ENCODE results near the gene PRSS56.

PRSS56 gene

DNA sequence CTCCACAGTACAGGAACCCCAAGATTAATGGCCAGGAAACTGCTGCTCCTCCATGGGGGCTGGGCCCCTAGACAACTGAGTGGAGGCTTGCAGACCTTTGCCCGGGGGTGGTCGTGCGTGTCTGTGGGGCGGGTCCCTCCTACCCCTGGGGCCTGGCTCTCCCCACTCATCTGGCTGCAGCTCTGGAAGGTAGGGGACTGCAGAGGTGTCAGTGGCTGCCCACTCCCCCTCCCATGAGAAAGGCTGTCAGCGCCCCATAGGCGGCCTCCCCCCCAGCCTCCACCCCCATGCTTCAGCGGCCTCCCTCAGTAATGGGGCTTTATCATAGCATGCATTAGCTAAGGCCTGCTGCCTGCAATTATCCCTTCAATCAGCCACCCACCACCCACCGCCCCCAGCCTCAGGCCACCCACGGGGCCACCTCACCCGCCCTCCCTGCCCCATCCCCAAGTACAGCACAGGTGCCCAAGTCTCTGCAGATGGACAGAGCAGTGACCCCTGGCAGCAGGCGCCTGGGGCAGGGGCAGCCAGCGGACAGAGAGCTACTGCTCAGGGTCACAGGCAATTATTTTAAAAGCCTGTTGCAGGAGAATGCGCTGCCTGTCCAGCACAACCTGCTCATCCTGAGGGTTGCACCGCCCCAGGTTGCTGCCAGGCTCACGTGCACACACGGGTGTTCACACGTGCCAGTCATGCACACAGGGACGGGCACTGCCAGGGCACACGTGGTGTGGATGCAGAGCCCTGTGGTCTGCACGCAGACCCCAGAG lies 23.5 kb upstream of the PRSS56 start:
- no peak for DNase-seq (ENCODE audit: low spot score)
- TF ChIP-seq, protein P1, sequence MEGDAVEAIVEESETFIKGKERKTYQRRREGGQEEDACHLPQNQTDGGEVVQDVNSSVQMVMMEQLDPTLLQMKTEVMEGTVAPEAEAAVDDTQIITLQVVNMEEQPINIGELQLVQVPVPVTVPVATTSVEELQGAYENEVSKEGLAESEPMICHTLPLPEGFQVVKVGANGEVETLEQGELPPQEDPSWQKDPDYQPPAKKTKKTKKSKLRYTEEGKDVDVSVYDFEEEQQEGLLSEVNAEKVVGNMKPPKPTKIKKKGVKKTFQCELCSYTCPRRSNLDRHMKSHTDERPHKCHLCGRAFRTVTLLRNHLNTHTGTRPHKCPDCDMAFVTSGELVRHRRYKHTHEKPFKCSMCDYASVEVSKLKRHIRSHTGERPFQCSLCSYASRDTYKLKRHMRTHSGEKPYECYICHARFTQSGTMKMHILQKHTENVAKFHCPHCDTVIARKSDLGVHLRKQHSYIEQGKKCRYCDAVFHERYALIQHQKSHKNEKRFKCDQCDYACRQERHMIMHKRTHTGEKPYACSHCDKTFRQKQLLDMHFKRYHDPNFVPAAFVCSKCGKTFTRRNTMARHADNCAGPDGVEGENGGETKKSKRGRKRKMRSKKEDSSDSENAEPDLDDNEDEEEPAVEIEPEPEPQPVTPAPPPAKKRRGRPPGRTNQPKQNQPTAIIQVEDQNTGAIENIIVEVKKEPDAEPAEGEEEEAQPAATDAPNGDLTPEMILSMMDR (IDR thresholded peaks at IDR 0.05; ENCODE audit: borderline replicate concordance, control extremely low read depth, extremely low read depth, insufficient read depth, missing control alignments), result no peak
- in situ Hi-C loops (cut with MboI; ENCODE audit: low sequenced_read_pairs, unreplicated experiment), result no loop called here

DNA sequence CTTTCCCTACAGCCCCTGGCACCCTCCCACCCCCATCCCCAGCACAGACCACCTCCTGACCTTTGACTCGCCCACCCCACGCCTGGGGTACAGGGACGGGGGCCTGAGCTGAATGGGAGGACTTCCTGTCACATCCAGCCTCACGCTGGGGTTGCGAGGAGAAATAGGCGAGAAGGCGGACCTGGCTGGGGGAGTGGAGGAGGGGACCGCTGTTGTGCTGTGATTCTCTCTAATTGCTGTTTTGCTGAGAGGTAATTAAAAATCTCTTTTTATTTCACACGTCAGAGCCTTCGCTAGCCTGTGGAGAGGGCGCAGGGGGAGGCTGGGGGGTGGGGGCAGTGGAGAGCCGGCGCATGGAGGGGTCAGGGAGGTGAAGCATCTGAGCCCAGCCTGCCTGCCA lies 22.8 kb upstream of the PRSS56 start:
- in situ Hi-C loops (cut with MboI; ENCODE audit: low sequenced_read_pairs, unreplicated experiment), result no loop called here
- TF ChIP-seq, protein P1 (IDR thresholded peaks at IDR 0.05; ENCODE audit: borderline replicate concordance, control extremely low read depth, extremely low read depth, insufficient read depth, missing control alignments), result no peak
- no peak for DNase-seq (ENCODE audit: low spot score)

DNA sequence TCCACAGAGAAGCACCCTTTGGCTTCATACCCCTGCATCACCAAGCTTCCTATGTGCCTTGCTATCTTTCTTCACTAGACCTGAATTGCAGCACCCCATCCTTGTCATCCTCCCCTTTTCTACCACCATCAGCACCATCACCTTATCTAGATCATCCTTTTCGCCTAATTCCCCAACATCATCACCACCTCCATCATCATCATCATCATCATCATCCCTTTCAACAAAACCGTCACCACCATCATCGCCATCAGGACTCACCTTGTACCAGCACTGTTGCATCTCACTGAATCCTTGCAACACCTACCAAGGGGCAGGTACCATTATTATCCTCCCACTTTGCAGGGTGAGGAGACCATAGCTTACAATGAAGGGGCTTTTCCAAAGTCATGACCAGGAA lies 21.7 kb upstream of the PRSS56 start:
- TF ChIP-seq, protein P1 (IDR thresholded peaks at IDR 0.05; ENCODE audit: borderline replicate concordance, control extremely low read depth, extremely low read depth, insufficient read depth, missing control alignments), result no peak
- DNase-seq (ENCODE audit: low spot score), result no peak
- in situ Hi-C loops (cut with MboI; ENCODE audit: low sequenced_read_pairs, unreplicated experiment), result no loop called here

DNA sequence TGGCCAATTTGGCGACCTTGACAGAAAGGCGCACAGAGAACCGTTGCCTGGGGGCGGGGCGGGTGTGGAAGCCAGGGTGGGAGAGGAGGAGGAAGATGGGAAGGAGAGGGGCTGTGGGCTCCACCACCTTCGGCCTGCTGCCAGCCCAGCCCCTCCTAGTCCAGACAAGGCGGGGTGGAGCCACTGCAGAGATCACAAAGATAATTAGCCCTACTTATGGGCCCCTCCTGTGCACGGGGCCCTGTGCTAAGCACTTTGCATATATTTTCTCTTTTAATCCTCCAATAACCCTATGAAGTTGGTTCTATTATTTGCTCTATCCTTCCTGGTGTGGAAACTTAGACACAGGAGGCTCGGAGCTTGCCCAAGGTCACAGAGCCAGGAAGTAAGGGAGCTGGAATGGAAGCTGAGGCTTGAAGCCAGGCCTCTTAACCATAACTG lies 18.8 kb upstream of the PRSS56 start:
- TF ChIP-seq, protein P1 (IDR thresholded peaks at IDR 0.05; ENCODE audit: borderline replicate concordance, control extremely low read depth, extremely low read depth, insufficient read depth, missing control alignments), result no peak
- DNase-seq (ENCODE audit: low spot score), result no peak
- in situ Hi-C loops (cut with MboI; ENCODE audit: low sequenced_read_pairs, unreplicated experiment), result no loop called here

DNA sequence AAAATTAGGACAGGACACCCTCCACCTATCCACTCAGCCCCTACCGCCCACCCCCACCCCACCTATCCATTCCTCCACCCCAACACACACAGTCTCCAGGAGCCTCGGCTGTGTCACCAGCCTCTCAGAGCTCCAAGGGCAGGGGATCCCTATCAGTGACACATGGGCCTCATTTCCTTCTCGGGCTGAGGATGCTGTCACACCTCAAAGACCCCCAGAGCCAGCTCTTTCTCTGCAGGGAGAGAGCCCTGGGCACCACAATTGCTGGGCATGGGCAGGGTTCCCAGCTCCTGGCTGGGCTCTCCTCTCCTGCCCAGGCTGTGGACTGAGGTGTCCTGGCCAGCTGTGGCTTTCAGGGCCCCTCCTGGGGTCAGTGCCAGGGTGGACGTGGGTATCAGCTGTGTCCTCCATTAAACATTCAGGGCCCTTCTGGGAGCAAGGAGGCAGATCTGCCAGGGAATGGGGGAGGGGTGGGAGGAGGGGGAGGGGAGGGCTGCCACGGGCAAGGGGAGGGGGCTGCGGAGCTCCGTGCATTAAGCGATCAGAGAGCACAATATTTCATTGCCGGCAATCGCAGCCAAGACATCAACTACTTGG lies 18.3 kb upstream of the PRSS56 start:
- in situ Hi-C loops (cut with MboI; ENCODE audit: low sequenced_read_pairs, unreplicated experiment), result no loop called here
- TF ChIP-seq, protein P1 (IDR thresholded peaks at IDR 0.05; ENCODE audit: borderline replicate concordance, control extremely low read depth, extremely low read depth, insufficient read depth, missing control alignments), result no peak

DNA sequence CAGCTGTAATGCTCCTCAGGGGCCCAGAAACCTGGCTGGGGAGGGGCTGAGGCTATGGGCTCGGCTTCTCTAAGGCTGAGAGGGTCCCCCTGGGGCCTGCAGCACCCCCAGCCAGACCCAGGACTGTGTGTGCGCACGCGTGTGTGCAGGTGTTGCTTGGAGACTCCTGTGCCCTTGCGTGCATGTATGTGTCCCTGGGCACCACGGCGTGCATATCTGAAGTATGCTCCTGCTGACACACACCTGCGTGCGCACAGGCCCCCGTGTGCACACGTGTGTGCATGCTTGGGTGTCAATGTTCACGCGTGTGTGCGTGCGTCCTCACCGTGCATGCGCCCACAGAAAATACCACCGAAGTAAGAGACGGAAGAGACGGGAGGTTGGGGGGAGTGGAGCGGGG lies 17.7 kb upstream of the PRSS56 start:
- TF ChIP-seq, protein P1 (IDR thresholded peaks at IDR 0.05; ENCODE audit: borderline replicate concordance, control extremely low read depth, extremely low read depth, insufficient read depth, missing control alignments), result no peak
- DNase-seq (ENCODE audit: low spot score), result no peak
- in situ Hi-C loops (cut with MboI; ENCODE audit: low sequenced_read_pairs, unreplicated experiment), result no loop called here

More for the DNA sequence above, 18.3 kb upstream of the PRSS56 start:
- no peak for DNase-seq (ENCODE audit: low spot score)
